Breast epithelium (tissue), 4 donors: Measurements from ENCODE around the gene SLC6A9. TPM values are rescaled to one million over a fixed set of nuclear protein-coding genes. Genes with fewer than 3 reads are reported as not detected.

Experiments
- DNase-seq, 2 donors: peaks; one replicate each; pipeline ENCODE4 v3.0.0-alpha.2; 2019; ENCODE audit warnings: low spot score in 2 of 2
- H3K27ac ChIP-seq, 2 donors: fragments of 200-600 bp; sonication (generic) in 1 of 2; one replicate each; pipeline ENCODE4 v1.5.1; 2016 to 2019; ENCODE audit warnings: mild to moderate bottlenecking in 1 of 2
- H3K27me3 ChIP-seq, 2 donors: fragments of 200-600 bp; sonication (generic) in 1 of 2; one replicate each; pipeline versions ENCODE4 v1.5.1 to v1.6.0; 2017 to 2019; ENCODE audit warnings: control low read depth in 1 of 2, mild to moderate bottlenecking in 1 of 2
- H3K36me3 ChIP-seq: fragments of 200-600 bp; one replicate; pipeline ENCODE4 v1.5.1; 2019
- H3K4me1 ChIP-seq, 2 donors: fragments of 200-600 bp; sonication (generic); one replicate each; pipeline ENCODE4 v1.5.1; 2016 to 2019; ENCODE audit warnings: control low read depth in 1 of 2
- H3K4me3 ChIP-seq, 3 donors: fragments of 200-600 bp; sonication (generic); 1 replicate in 2 of 3; 2 replicates in 1 of 3; pipeline ENCODE4 v1.5.1; 2016 to 2019; ENCODE audit warnings: mild to moderate bottlenecking in 3 of 3, moderate library complexity in 2 of 3
- H3K9me3 ChIP-seq, 2 donors: fragments of 200-600 bp; sonication (generic) in 1 of 2; one replicate each; pipeline ENCODE4 v1.5.1; 2016 to 2019; ENCODE audit warnings: control low read depth in 1 of 2
- CTCF ChIP-seq, 3 donors: fragments of 450-650 bp; IDR thresholded peaks; one replicate each; pipeline ENCODE4 v1.5.1; 2016 to 2017; ENCODE audit warnings: antibody characterized with exemption in 3 of 3, mild to moderate bottlenecking in 3 of 3, moderate library complexity in 3 of 3
- POLR2A ChIP-seq: fragments of 450-650 bp; IDR thresholded peaks from one replicate; pipeline ENCODE4 v1.6.1; 2016; ENCODE audit warnings: antibody characterized with exemption, mild to moderate bottlenecking, moderate library complexity
- POLR2AphosphoS5 ChIP-seq, 3 donors: sonication (generic); formaldehyde crosslinking; IDR thresholded peaks; one replicate each; pipeline ENCODE4 v1.6.1; 2017; ENCODE audit warnings: antibody characterized with exemption in 3 of 3
- intact Hi-C: fragments of 100-400 bp; cut with DNase I; formaldehyde crosslinking; loops from one replicate; pipeline ENCODE4 v1.15.1; 2023; ENCODE audit warnings: low total_unique reads
- total RNA-seq, 3 donors: library from RNA; depleted of rRNA; stranded (reverse); fragments of >200 nt; gene quantifications; one replicate each; pipeline ENCODE4 v1.1.0, GENCODE V29; 2016

Gene SLC6A9
- total RNA-seq, 3 donors from 2014 or later: 0.32 to 5.1 (median 3.9) TPM

DNA sequence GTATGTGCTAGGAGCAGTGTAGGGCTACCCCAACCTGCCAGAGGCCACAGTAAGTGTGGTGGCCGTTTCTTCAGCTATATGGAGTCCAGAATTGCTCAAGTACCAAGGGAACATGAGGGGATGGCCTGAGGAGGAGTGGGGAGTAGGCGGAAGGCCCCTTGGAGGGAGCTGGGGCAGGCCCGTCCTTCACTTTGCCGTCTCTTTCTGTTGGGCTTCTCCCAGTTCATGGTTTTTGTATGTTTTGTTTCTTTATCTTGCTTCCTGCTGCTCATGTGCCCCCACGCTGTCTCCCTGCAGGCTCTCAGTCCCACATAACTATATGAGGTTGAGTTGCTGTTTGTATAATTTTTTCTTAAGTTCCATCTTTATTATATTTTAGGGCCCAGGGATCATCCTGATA, 67.4 kb downstream of the SLC6A9 start:
- H3K27me3 ChIP-seq: no peaks in the 10 kb centered on the region
- no peak overlapping the region for H3K4me3 ChIP-seq
- H3K9me3 ChIP-seq: no peaks in the 10 kb centered on the region
- H3K27ac ChIP-seq: no peak overlapping the region
- intact Hi-C loops: no loop called here
- no peaks in the 10 kb centered on the region for H3K36me3 ChIP-seq
- TF ChIP-seq POLR2A (no peak), POLR2AphosphoS5 (IDR thresholded peaks at IDR 0.05) (no peak), CTCF (IDR thresholded peaks at IDR 0.05) (no peak)
- no peak for DNase-seq
- no peaks in the 10 kb centered on the region for H3K4me1 ChIP-seq

DNA sequence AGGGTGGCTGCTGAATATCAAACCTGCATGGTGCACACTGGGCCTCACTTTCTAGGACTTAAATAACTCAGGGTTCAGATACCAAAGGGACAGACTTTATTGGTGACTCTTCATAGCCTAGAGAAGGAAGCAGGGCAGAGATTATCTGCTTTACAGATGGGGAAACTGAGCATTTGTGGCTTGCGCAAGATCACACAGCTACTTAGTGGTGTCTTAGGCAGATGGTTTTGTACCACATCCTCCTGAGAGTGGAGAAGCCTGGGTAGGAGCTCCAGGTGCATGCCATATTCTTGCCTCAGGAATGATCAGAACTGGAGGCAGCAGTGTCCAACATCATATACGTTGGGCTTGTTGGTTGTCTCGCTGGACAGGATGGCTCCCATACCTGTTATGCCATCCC, 68.3 kb downstream of the SLC6A9 start:
- Histone ChIP-seq H3K36me3 (no peaks in the 10 kb centered on the region), H3K9me3 (no peaks in the 10 kb centered on the region), H3K4me1 (no peaks in the 10 kb centered on the region), H3K27me3 (no peaks in the 10 kb centered on the region), H3K4me3 (no peak overlapping the region), H3K27ac (no peak overlapping the region)
- TF ChIP-seq POLR2AphosphoS5 (IDR thresholded peaks at IDR 0.05) (no peak), CTCF (IDR thresholded peaks at IDR 0.05) (no peak), POLR2A (no peak)
- intact Hi-C loops: no loop called here
- no peak for DNase-seq

- Histone ChIP-seq H3K36me3 (no peaks in the 10 kb centered on the region), H3K4me1 (no peaks in the 10 kb centered on the region), H3K27ac (no peak overlapping the region), H3K4me3 (no peak overlapping the region), H3K9me3 (no peaks in the 10 kb centered on the region), H3K27me3 (no peaks in the 10 kb centered on the region)
- intact Hi-C loops: no loop called here
- TF ChIP-seq POLR2A (no peak), POLR2AphosphoS5 (IDR thresholded peaks at IDR 0.05) (no peak), CTCF (IDR thresholded peaks at IDR 0.05) (no peak)
- DNase-seq: no peak
These were observed 68.9 kb downstream of the SLC6A9 start for GRCh38 chr1:43962324-43962723.

DNA sequence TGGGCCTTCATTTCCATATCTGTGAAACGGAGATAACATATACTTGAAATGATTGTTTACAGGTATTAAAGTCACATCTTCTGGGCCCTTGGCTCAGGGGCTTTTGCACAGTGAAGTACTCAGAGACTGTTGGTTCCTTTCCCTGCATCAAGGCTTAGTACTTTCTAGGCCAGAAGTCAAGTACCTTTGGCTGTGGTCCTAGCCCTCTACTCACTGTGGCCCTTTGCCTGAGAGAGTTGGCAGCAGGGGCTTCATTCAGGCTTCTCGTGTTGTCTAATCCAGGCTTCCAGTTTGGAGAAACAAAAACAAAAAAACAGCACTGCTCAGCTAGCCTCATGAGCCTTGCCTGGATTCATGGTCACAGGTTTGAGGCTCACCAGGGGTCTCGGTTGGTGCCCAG, 69.6 kb downstream of the SLC6A9 start:
- Histone ChIP-seq H3K4me3 (no peak overlapping the region), H3K27ac (no peak overlapping the region), H3K4me1 (no peaks in the 10 kb centered on the region), H3K9me3 (no peaks in the 10 kb centered on the region), H3K36me3 (no peaks in the 10 kb centered on the region), H3K27me3 (no peaks in the 10 kb centered on the region)
- intact Hi-C loops: no loop called here
- DNase-seq: no peak
- TF ChIP-seq POLR2A (no peak), POLR2AphosphoS5 (IDR thresholded peaks at IDR 0.05) (no peak), CTCF (IDR thresholded peaks at IDR 0.05) (no peak)

DNA sequence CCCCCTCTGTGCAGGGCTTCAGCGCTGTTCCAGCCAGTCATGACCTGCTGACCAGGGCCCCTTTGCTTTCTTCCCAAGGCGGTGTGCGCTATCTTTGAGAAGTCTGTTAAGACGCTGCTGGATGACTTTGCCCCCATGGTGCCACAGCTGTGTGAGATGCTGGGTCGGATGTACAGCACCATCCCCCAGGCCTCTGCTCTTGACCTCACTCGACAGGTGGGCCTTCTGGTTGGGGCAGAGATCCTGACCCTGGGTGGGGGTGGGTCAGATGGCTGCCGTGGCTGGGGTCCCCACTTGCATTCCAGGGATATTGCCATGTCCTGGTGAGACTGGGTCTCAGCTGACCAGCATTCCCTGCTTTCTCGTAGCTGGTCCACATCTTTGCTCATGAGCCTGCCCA, 70.5 kb downstream of the SLC6A9 start:
- TF ChIP-seq POLR2A (no peak), POLR2AphosphoS5 (IDR thresholded peaks at IDR 0.05) (no peak), CTCF (IDR thresholded peaks at IDR 0.05) (no peak)
- DNase-seq: no peak
- H3K4me3 ChIP-seq: no peak overlapping the region
- H3K4me1 ChIP-seq: no peaks in the 10 kb centered on the region
- H3K27me3 ChIP-seq: no peaks in the 10 kb centered on the region
- no peaks in the 10 kb centered on the region for H3K36me3 ChIP-seq
- no peaks in the 10 kb centered on the region for H3K9me3 ChIP-seq
- intact Hi-C loops: no loop called here
- no peak overlapping the region for H3K27ac ChIP-seq
